Adipose tissue (tissue), 3 donors: Measurements from ENCODE around the gene PRKAB2. TPM values are rescaled to one million over a fixed set of nuclear protein-coding genes. Genes with fewer than 3 reads are reported as not detected.
"Not testable (repeated sequence)": the region's sequence is repeated elsewhere in the genome, so short reads cannot be mapped to it uniquely, and the experiment has no call there.

Experiments used
- H3K27ac ChIP-seq: one replicate; pipeline ENCODE4 v1.5.1; 2013; ENCODE audit warnings: low read depth, low read length
- WGBS, 3 donors: extraction: QIAGEN DNeasy Blood & Tissue Kit; methylation state at CpG; one replicate each; pipeline ENCODE4 v1.1.7; 2013; 5-methylcytosine and 5-hydroxymethylcytosine counted together
- polyA plus RNA-seq, 3 donors: library from polyadenylated mRNA; stranded (reverse); fragments of 200-250 nt; gene quantifications; one replicate each; pipeline ENCODE4 v1.2.3, GENCODE V29; 2013
- donor health status: healthy with polysubstance abuse.
- donor health status: Bipolar disorder and iron deficiency.
- donor health status: healthy.

Gene PRKAB2
- polyA plus RNA-seq, 3 donors: 5.5 to 12.1 (median 6.7) TPM

GRCh38 chr1:147117109-147117508, 55.2 kb downstream of the PRKAB2 start:
- WGBS, 3 donors: 71 to 80% (median 74%) methylated on average over 1 of the region's 1 CpG
- H3K27ac ChIP-seq: no peak overlapping the region

- 67 to 72% (median 72%) methylated on average over 2 of the region's 2 CpGs for WGBS, 3 donors
- H3K27ac ChIP-seq: no peak overlapping the region
These were observed 56.8 kb downstream of the PRKAB2 start for GRCh38 chr1:147115496-147115895.

- WGBS, 3 donors: 82 to 89% (median 84%) methylated on average over 4 of the region's 4 CpGs
- not testable (repeated sequence) for H3K27ac ChIP-seq
These were observed 57.2 kb downstream of the PRKAB2 start for GRCh38 chr1:147115079-147115478.

- 57 to 76% (median 62%) methylated on average over 1 of the region's 1 CpG for WGBS, 3 donors
- H3K27ac ChIP-seq: not testable (repeated sequence)
These were observed 57.9 kb downstream of the PRKAB2 start for GRCh38 chr1:147114353-147114752.

GRCh38 chr1:147111381-147112130, 60.7 kb downstream of the PRKAB2 start:
- H3K27ac ChIP-seq: no peak overlapping the region
- 82 to 86% (median 84%) methylated on average over 7 of the region's 7 CpGs for WGBS, 3 donors

- no peak overlapping the region for H3K27ac ChIP-seq
- 83 to 90% (median 88%) methylated on average over 1 of the region's 1 CpG for WGBS, 3 donors
These were observed 61.4 kb downstream of the PRKAB2 start for GRCh38 chr1:147110872-147111271.

- no peak overlapping the region for H3K27ac ChIP-seq
- 88 to 94% (median 92%) methylated on average over 1 of the region's 1 CpG for WGBS, 3 donors
These were observed 61.8 kb downstream of the PRKAB2 start for GRCh38 chr1:147110434-147110833.

GRCh38 chr1:147109762-147110161, 62.5 kb downstream of the PRKAB2 start:
- WGBS, 3 donors: 17 to 64% (median 54%) methylated on average over 4 of the region's 4 CpGs
- no peak overlapping the region for H3K27ac ChIP-seq

GRCh38 chr1:147109041-147109440, 63.2 kb downstream of the PRKAB2 start:
- WGBS, 3 donors: 88 to 100% (median 93%) methylated on average over 1 of the region's 1 CpG

GRCh38 chr1:147106407-147106881, 65.8 kb downstream of the PRKAB2 start:
- WGBS, 3 donors: 53 to 79% (median 55%) methylated on average over 9 of the region's 9 CpGs
- not testable (repeated sequence) for H3K27ac ChIP-seq

More at GRCh38 chr1:147109041-147109440, 63.2 kb downstream of the PRKAB2 start:
- no peak overlapping the region for H3K27ac ChIP-seq

- WGBS, 3 donors: 67 to 82% (median 81%) methylated on average over 8 of the region's 8 CpGs
- H3K27ac ChIP-seq: no peak overlapping the region
These were observed 66.4 kb downstream of the PRKAB2 start for GRCh38 chr1:147105909-147106308.

Other genes with a start within 250 kb of the PRKAB2 start
- 1 to 10 TPM; 4.9 to 6.9 (median 6.4) TPM for gene NBPF12, start 234.1 kb downstream of the PRKAB2 start, polyA plus RNA-seq
- 1 to 10 TPM; 5.3 to 8.2 (median 7.6) TPM for gene FMO5, start 52.9 kb upstream of the PRKAB2 start, polyA plus RNA-seq
- gene CHD1L, start 70.2 kb upstream of the PRKAB2 start, polyA plus RNA-seq: 10 to 100 TPM in 2 of 3 donors, 1 to 10 TPM in 1; 6.5 to 17.1 (median 15.0) TPM